Muscle of leg (tissue), 11 donors: ENCODE data around the gene HOXA7. TPM values are rescaled to one million over a fixed set of nuclear protein-coding genes. Genes with fewer than 3 reads are reported as not detected.

ENCODE experiments used
- DNase-seq: peaks from one replicate; pipeline ENCODE4 v3.0.0; 2013
- H3K27ac ChIP-seq: one replicate; pipeline ENCODE4 v1.5.1; 2013; ENCODE audit warnings: mild to moderate bottlenecking, low read length, control low read depth
- H3K27me3 ChIP-seq: one replicate; pipeline ENCODE4 v1.6.1; 2013; ENCODE audit warnings: low read length; ENCODE audit not compliant: control insufficient read depth, insufficient read depth
- H3K36me3 ChIP-seq: one replicate; pipeline ENCODE4 v1.6.1; 2013; ENCODE audit warnings: low read length; ENCODE audit not compliant: control insufficient read depth, insufficient read depth
- H3K4me1 ChIP-seq: one replicate; pipeline ENCODE4 v1.6.1; 2013; ENCODE audit warnings: low read length; ENCODE audit not compliant: control insufficient read depth, insufficient read depth
- H3K4me3 ChIP-seq: one replicate; pipeline ENCODE4 v1.5.1; 2013; ENCODE audit warnings: low read length, control low read depth
- H3K9me3 ChIP-seq: replicated peaks from 2 replicates; pipeline ENCODE4 v1.6.1; 2013; ENCODE audit warnings: low read depth, low read length; ENCODE audit not compliant: control insufficient read depth
- WGBS: methylation state at CpG from one replicate; pipeline ENCODE4 v1.1.5; 2013; ENCODE audit warnings: missing lambda C conversion rate; ENCODE audit not compliant: insufficient coverage; 5-methylcytosine and 5-hydroxymethylcytosine counted together
- polyA plus RNA-seq, 8 donors: library from polyadenylated mRNA; unstranded; fragments of 120-200 nt; gene quantifications; one replicate each; pipeline versions ENCODE4 v1.2.1 to v1.2.3, GENCODE V29; 2013; ENCODE audit warnings: inconsistent platforms in 1 of 8, low replicate concordance in 1 of 8; ENCODE audit not compliant: insufficient read length in 8 of 8, insufficient read depth in 1 of 8
- total RNA-seq: library from RNA; stranded (reverse); fragments of 120-200 nt; gene quantifications from one replicate; pipeline ENCODE4 v1.2.4, GENCODE V29; 2013

The HOXA7 gene
- total and polyA plus RNA-seq, 9 donors: 3.9 to 16.3 (median 11.5) TPM

GRCh38 chr7:27145165-27145913 lies 11.1 kb downstream of the HOXA7 start:
- 71% methylated on average over 42 of the region's 47 CpGs for WGBS
- Histone ChIP-seq H3K27ac (peak overlapping the region; percentile 59), H3K27me3 (peaks cover 37% of the 10 kb centered on the region), H3K9me3 (no peaks in the 10 kb centered on the region), H3K4me3 (no peak overlapping the region), H3K4me1 (peaks cover 66% of the 10 kb centered on the region), H3K36me3 (peaks cover 40% of the 10 kb centered on the region)
- no peak for DNase-seq

DNA sequence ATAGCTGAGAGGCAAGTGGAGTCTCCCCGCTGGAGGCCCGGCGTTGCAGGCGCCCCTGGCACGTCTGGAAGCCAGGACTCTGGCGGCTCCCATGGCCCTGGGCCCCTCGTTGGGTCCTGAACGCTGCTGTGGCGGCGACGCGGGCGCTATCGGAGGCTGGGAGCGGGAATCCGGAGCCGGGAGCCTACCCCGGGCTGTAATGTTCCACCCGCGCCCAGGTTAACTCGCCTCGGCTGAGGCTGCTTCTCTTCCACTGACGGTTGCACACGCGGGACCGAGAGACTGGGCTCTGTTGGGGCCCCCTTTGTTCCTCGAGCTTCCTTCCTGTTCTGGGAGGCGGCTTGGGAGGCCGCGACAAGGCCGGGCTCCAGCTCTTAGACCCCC lies 11.7 kb downstream of the HOXA7 start:
- Histone ChIP-seq H3K4me1 (peaks cover 62% of the 10 kb centered on the region), H3K27me3 (peaks cover 37% of the 10 kb centered on the region), H3K27ac (peak overlapping the region; percentile 59), H3K4me3 (peak overlapping the region; percentile 5), H3K36me3 (peaks cover 40% of the 10 kb centered on the region), H3K9me3 (no peaks in the 10 kb centered on the region)
- no peak for DNase-seq
- 44% methylated on average over 31 of the region's 31 CpGs for WGBS

DNA sequence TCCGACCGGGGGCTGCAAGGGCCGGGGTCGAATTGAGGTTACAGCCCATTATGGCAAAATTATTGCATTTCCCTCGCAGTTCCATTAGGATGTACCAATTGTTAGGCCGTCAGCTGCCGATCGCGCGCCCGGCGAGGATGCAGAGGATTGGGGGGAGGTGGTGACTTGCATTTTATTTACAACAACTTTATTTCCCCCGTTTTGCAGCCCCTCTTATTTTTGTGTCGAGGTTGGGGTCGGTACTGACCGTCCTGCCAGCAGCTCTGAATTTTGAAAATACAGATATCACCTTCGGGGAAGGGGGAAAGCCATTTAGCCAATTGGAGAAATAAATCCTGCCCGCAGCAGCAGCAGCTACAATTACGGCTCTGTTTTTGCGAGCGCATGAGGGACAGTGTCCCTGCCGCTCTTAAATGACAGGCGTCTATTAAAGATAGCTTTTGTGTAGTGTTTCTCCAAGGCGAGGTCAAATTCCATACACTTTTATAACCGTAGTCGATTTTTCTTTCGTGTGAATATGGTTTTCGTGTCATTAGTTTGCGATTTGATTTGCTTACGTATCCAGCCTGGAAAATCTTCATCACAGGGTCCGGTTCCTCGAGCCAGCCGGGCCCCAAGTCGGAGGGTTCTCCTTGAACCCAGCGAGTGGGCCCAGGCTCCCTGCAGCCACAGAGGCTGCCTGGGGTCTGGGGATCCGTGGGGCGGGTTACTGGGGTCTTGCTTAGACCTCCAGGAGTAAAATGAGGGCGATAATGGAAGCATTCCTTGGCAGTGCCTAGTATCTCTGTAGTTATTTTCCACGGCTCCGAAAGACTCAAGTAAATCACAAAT lies 12.3 kb downstream of the HOXA7 start:
- Histone ChIP-seq H3K27me3 (peaks cover 37% of the 10 kb centered on the region), H3K4me3 (peak overlapping the region; percentile 21), H3K27ac (peak overlapping the region; percentile 59), H3K4me1 (peaks cover 60% of the 10 kb centered on the region), H3K36me3 (peaks cover 40% of the 10 kb centered on the region), H3K9me3 (no peaks in the 10 kb centered on the region)
- 69% methylated on average over 21 of the region's 40 CpGs for WGBS
- DNase-seq: no peak

- DNase-seq: peak; percentile 88
- 37% methylated on average over 78 of the region's 86 CpGs for WGBS
- H3K9me3 ChIP-seq: no peaks in the 10 kb centered on the region
- peak within 1 kb of the TSS; percentile 54 for H3K4me3 ChIP-seq
- H3K36me3 ChIP-seq: peaks cover 40% of the 10 kb centered on the region
- H3K27ac ChIP-seq: peak within 1 kb of the TSS; percentile 84
- peaks cover 36% of the 10 kb centered on the region for H3K27me3 ChIP-seq
- peaks cover 58% of the 10 kb centered on the region for H3K4me1 ChIP-seq
These were observed 13.2 kb downstream of the HOXA7 start, which contains the start of gene HOXA5 for GRCh38 chr7:27143023-27143949. Gene HOXA5 (minus strand): TSS chr7:27143681. CDS start chr7:27143607, 74 bp downstream.

DNA sequence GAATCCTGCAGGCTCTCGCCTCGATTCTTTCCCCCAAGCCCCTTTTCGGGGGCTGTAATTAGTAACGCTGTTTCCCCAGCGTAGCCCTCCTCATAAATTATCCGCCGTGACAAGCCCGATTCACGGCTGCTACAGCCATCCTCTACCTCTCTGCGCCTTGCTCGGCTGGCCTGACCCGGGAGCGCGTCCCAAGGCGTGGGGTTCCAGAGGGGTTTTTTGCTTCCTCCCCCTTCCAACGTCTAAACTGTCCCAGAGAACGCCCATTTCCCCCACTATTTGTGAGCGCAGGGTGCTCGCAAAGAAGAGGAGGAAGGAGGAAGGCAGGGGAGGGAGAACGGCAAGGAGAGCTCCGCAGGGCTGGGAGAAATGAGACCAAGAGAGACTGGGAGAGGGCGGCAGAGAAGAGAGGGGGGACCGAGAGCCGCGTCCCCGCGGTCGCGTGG lies 13.9 kb downstream of the HOXA7 start:
- peaks cover 32% of the 10 kb centered on the region for H3K27me3 ChIP-seq
- peak overlapping the region; percentile 84 for H3K27ac ChIP-seq

GRCh38 chr7:27141923-27142579 lies 14.4 kb downstream of the HOXA7 start:
- WGBS: 67% methylated on average over 28 of the region's 30 CpGs
- peak overlapping the region; percentile 54 for H3K4me3 ChIP-seq
- DNase-seq: no peak
- peaks cover 47% of the 10 kb centered on the region for H3K4me1 ChIP-seq
- H3K36me3 ChIP-seq: peaks cover 40% of the 10 kb centered on the region
- peak overlapping the region; percentile 84 for H3K27ac ChIP-seq
- no peaks in the 10 kb centered on the region for H3K9me3 ChIP-seq
- H3K27me3 ChIP-seq: peaks cover 27% of the 10 kb centered on the region

More for the DNA sequence above, 13.9 kb downstream of the HOXA7 start:
- Histone ChIP-seq H3K9me3 (no peaks in the 10 kb centered on the region), H3K36me3 (peaks cover 40% of the 10 kb centered on the region), H3K4me3 (peak overlapping the region; percentile 54), H3K4me1 (peaks cover 52% of the 10 kb centered on the region)
- WGBS: 67% methylated on average over 20 of the region's 29 CpGs
- DNase-seq: no peak

DNA sequence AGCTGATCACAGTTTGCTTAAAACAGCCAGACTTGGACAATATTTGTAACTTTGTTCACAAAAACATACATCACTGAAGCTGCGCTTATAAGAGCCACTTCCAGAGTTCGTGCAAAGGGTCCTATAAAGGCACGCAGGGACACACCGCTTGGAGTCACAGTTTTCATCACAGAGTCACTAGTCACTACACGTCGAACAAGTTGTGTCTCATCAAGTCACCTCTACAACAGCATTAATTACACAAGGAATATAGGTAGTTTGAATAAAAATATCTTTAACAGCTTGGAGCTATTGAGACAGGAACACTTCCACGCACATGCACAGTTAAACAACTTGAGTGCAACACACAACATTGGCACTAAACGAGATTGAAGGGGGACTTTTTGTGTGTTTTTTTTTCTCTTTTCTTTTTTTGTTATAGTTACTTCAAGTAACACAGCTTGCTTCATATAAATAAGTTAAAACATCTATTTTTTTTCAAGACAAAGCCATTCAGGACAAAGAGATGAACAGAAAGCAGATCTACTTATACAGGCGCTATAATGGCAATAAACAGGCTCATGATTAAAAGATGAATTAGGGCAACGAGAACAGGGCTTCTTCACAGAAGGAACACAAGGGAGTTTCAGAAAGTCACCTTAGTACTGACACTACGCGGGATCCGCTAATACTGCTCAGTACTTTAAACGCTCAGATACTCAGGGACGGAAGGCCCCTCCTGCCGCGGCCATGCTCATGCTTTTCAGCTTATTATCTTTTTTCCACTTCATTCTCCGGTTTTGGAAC lies 15.1 kb downstream of the HOXA7 start:
- H3K9me3 ChIP-seq: no peaks in the 10 kb centered on the region
- peaks cover 47% of the 10 kb centered on the region for H3K4me1 ChIP-seq
- no peak for DNase-seq
- WGBS: 79% methylated on average over 9 of the region's 18 CpGs
- H3K27ac ChIP-seq: peak overlapping the region; percentile 84
- peak overlapping the region; percentile 54 for H3K4me3 ChIP-seq
- H3K36me3 ChIP-seq: peaks cover 35% of the 10 kb centered on the region
- H3K27me3 ChIP-seq: peaks cover 25% of the 10 kb centered on the region

DNA sequence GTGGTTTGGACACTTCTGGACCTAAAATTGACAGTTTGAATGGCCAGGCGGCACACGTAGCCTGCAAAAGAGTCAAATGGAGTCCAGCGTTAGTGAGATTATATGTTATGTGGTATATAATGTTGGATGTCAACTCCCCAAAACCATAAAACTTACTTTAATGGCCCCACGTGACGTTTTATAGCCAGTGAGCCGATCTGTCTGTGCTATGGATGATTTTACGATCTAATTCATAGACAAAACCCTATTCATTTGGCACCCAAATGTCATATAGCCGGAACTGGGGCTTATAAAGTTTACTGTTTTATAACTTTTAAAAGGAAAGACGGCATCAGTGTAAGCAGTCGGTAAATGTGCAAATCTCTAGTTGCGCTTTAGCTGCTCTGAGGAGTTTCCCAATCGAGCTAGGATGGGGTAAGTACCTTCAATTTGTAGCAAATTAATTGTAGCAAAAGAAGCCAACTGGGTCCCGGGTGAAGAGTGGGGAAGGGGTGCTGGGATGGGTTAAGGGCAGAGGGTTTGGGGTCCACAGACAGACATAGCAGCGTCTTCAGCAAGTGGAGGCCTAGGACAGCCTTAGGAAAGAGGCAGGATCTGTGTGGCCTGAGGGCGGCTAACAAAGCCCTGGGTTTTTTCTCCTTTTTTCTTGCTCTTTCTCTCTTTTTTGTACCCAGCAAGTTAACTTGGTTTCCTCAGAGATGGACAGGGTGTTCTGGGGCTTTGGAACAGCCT lies 16.2 kb downstream of the HOXA7 start:
- Histone ChIP-seq H3K27me3 (peaks cover 22% of the 10 kb centered on the region), H3K36me3 (peaks cover 35% of the 10 kb centered on the region), H3K27ac (peak overlapping the region; percentile 83), H3K9me3 (no peaks in the 10 kb centered on the region), H3K4me1 (peaks cover 47% of the 10 kb centered on the region), H3K4me3 (peak overlapping the region; percentile 33)
- WGBS: 75% methylated on average over 5 of the region's 15 CpGs
- no peak for DNase-seq
